Subcutaneous preadipocyte (primary cell): Measurements from ENCODE around the gene RABEPK. TPM values are rescaled to one million over a fixed set of nuclear protein-coding genes. Genes with fewer than 3 reads are reported as not detected.

Source experiments
- small RNA-seq: library from RNA; depleted of rRNA; stranded (forward); fragments of <200 nt; gene quantifications from one replicate; pipeline ENCODE3, GENCODE V24; 2012
- total RNA-seq: library from RNA; depleted of rRNA; stranded (reverse); fragments of >200 nt; gene quantifications from 2 replicates; pipeline ENCODE4 v1.2.3, GENCODE V29; 2012

Gene RABEPK
- 36.9 and 37.5 TPM in 2 replicates for total RNA-seq

GRCh38 chr9:125200216-125201047 lies at the start of gene RABEPK:
RABEPK (plus strand) TSS chr9:125200542; CDS start chr9:125203014, 2,472 bp downstream.

GRCh38 chr9:125189361-125190289 lies 10.7 kb upstream of the RABEPK start, which contains the start of gene PPP6C:
PPP6C (minus strand) TSS chr9:125189803; CDS start chr9:125189718, 85 bp downstream.

GRCh38 chr9:125241000-125241862 lies 40.9 kb downstream of the RABEPK start, which contains the start of gene HSPA5:
HSPA5 (minus strand) TSS chr9:125241343; CDS start chr9:125241126, 217 bp downstream.

GRCh38 chr9:125261501-125262293 lies 61.4 kb downstream of the RABEPK start, which contains the start of gene GAPVD1:
GAPVD1 (plus strand) TSS chr9:125261826; CDS start chr9:125298922, 37,096 bp downstream.

Small RNA genes lying within 50 kb of the gene (small RNA-seq; reads per million reads assigned to genes)
- not detected for gene AL354710.1

Other genes starting within 250 kb of the RABEPK start
- 6.6 and 7.0 TPM in 2 replicates for gene SCAI, start 57.0 kb upstream of the RABEPK start, total RNA-seq
- 21.7 and 21.9 TPM in 2 replicates for gene PPP6C, start 10.7 kb upstream of the RABEPK start, total RNA-seq
- gene HSPA5, start 40.8 kb downstream of the RABEPK start, total RNA-seq = 74.2 and 110 TPM in 2 replicates
- gene GAPVD1, start 61.3 kb downstream of the RABEPK start, total RNA-seq = 47.4 and 66.7 TPM in 2 replicates